GM18498 (cell line): ENCODE data around the gene PANX3.
"Not testable (repeated sequence)": the region's sequence is repeated elsewhere in the genome, so short reads cannot be mapped to it uniquely, and the experiment has no call there.

Experiments
- ATAC-seq: cut with Tn5 transposase; IDR thresholded peaks from one replicate; pipeline ENCODE4 v1.9.1; 2021; ENCODE audit warnings: mild to moderate bottlenecking, moderate library complexity; ENCODE audit not compliant: unreplicated experiment

Gene PANX3

GRCh38 chr11:124611064-124611463, at the start of gene PANX3:
PANX3 (plus strand) TSS chr11:124611428; CDS start chr11:124611557, 129 bp downstream.
- no peak for ATAC-seq

GRCh38 chr11:124569697-124570096, 41.5 kb upstream of the PANX3 start, which contains the start of gene OR8A1:
OR8A1 (plus strand) TSS chr11:124569997; CDS start chr11:124570120, 123 bp downstream.
- no peak for ATAC-seq

GRCh38 chr11:124570160-124570559, 41.1 kb upstream of the PANX3 start:
- no peak for ATAC-seq

GRCh38 chr11:124577716-124578427, 33.4 kb upstream of the PANX3 start:
- ATAC-seq: no peak

GRCh38 chr11:124578761-124579160, 32.5 kb upstream of the PANX3 start:
- ATAC-seq: no peak

- no peak for ATAC-seq
These were observed 29.4 kb upstream of the PANX3 start for GRCh38 chr11:124581817-124582216.

GRCh38 chr11:124582565-124582964, 28.7 kb upstream of the PANX3 start:
- no peak for ATAC-seq

- no peak for ATAC-seq
These were observed 27.4 kb upstream of the PANX3 start for GRCh38 chr11:124583781-124584180.

GRCh38 chr11:124584681-124585372, 26.4 kb upstream of the PANX3 start:
- ATAC-seq: no peak

- ATAC-seq: peak; percentile 60
These were observed 24.9 kb upstream of the PANX3 start for GRCh38 chr11:124586238-124586860.

GRCh38 chr11:124591430-124591829, 19.8 kb upstream of the PANX3 start:
- no peak for ATAC-seq

GRCh38 chr11:124592627-124593026, 18.6 kb upstream of the PANX3 start:
- no peak for ATAC-seq

GRCh38 chr11:124595302-124595701, 15.9 kb upstream of the PANX3 start:
- no peak for ATAC-seq

GRCh38 chr11:124597626-124598025, 13.6 kb upstream of the PANX3 start:
- no peak for ATAC-seq

- no peak for ATAC-seq
These were observed 10.5 kb upstream of the PANX3 start for GRCh38 chr11:124600621-124601320.

- ATAC-seq: no peak
These were observed 9.0 kb upstream of the PANX3 start for GRCh38 chr11:124602193-124602592.

GRCh38 chr11:124602723-124603122, 8.5 kb upstream of the PANX3 start:
- not testable (repeated sequence) for ATAC-seq

GRCh38 chr11:124605719-124606118, 5.5 kb upstream of the PANX3 start:
- ATAC-seq: no peak

- ATAC-seq: no peak
These were observed 3.1 kb upstream of the PANX3 start for GRCh38 chr11:124608147-124608546.

- ATAC-seq: no peak
These were observed 933 bp upstream of the PANX3 start for GRCh38 chr11:124610295-124610694.

GRCh38 chr11:124612045-124612444, 817 bp downstream of the PANX3 start:
- peak; percentile 60 for ATAC-seq
